ENCODE data around the gene KRTAP17-1.

- TF ChIP-seq CTCF (conservative IDR thresholded peaks at IDR 0.05 in 1 of 2, IDR thresholded peaks at IDR 0.05 in 1 of 2; ENCODE audit: extremely low read depth in 1 of 2, insufficient read depth in 1 of 2, low read depth in 1 of 2, low read length in 2 of 2) (no peak), EZH2 (IDR thresholded peaks at IDR 0.05; ENCODE audit: borderline replicate concordance, low read length) (no peak)
These were observed 12.1 kb upstream of the KRTAP17-1 start for GRCh38 chr17:41327411-41328120.

All from mammary epithelial cell (primary cell).